ENCODE results near the gene PPP1R37. TPM values are rescaled to one million over a fixed set of nuclear protein-coding genes. Genes with fewer than 3 reads are reported as not detected.
A peak's percentile ranks its signal among the peaks of the same experiment; 100 is the strongest.

PPP1R37 gene
- total RNA-seq, 2 experiments from 2014 or later: 20.9 to 21.2 TPM

- no peak for TF ChIP-seq CTCF (IDR thresholded peaks at IDR 0.05)
- Mint-ChIP-seq H3K9me3 (no peaks in the 10 kb centered on the region), H3K4me3 (no peak overlapping the region), H3K27me3 (no peaks in the 10 kb centered on the region), H3K27ac (no peak overlapping the region), H3K36me3 (ENCODE audit: low read depth) (no peaks in the 10 kb centered on the region), H3K4me1 (ENCODE audit: low read depth) (peaks cover 39% of the 10 kb centered on the region)
- ChIA-PET POLR2A (no interaction called here), CTCF (interaction anchor here (0.9 to 1.0 kb wide), 2 partner anchors 11 to 23 kb away, joined by 3 read pairs; no protein-coding TSS in a partner anchor)
- no peak for ATAC-seq
- DNase-seq: no peak
- intact Hi-C loops (cut with micrococcal nuclease): no loop called here
These were observed 82.8 kb downstream of the PPP1R37 start for GRCh38 chr19:45175515-45176345.

DNA sequence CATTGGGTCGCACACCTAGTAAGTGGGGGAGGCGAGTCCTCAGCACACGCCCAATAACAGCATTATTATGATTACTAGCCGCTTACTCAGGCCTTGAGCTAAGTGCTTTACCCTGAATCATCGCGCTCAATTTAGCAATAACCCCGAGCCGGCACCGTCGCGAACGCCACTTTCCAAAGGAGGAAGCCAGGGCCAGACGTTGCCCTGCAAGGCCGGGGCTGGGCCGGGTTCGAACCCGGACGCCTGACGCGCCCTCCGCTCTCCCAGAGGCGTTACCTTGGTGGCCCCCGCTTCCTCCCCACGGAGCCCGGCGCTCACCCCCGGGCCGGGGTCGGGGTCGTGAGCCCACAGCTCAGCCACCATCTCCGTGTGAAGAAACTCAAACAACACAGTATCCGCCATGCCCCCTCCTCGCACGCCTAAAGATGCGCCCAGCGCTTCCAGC lies 84.9 kb downstream of the PPP1R37 start, which contains the start of gene TRAPPC6A:
Gene TRAPPC6A (minus strand): TSS at position 421 of the 445 bp plus-strand sequence. CDS start 19 bp downstream, at position 402.
- no peak for DNase-seq
- no peak for TF ChIP-seq CTCF (IDR thresholded peaks at IDR 0.05)
- Mint-ChIP-seq H3K4me3 (peak within 1 kb of the TSS; percentile 82), H3K27ac (peak within 1 kb of the TSS; percentile 91), H3K36me3 (ENCODE audit: low read depth) (peaks cover 4% of the 10 kb centered on the region), H3K27me3 (no peaks in the 10 kb centered on the region), H3K9me3 (no peaks in the 10 kb centered on the region), H3K4me1 (ENCODE audit: low read depth) (peaks cover 34% of the 10 kb centered on the region)
- CTCF ChIA-PET: interaction anchor here (0.7 to 2.6 kb wide), 12 partner anchors 8 to 307 kb away, joined by 3 to 10 read pairs (median 4); partner anchors contain the start of genes CLPTM1 and GEMIN7
- ATAC-seq: peak; percentile 1
- POLR2A ChIA-PET: interaction anchor here (0.7 to 1.8 kb wide), 13 partner anchors 8 to 177 kb away, joined by 3 to 10 read pairs (median 3); partner anchors contain the start of gene PPP1R37
- intact Hi-C loops (cut with micrococcal nuclease): no loop called here

GRCh38 chr19:45178262-45179071 lies 85.5 kb downstream of the PPP1R37 start, which contains the start of gene BLOC1S3:
TSS of gene BLOC1S3 (plus strand) at chr19:45178784. CDS start at chr19:45179297, 513 bp downstream.
- Mint-ChIP-seq H3K4me1 (ENCODE audit: low read depth) (peaks cover 32% of the 10 kb centered on the region), H3K36me3 (ENCODE audit: low read depth) (peaks cover 4% of the 10 kb centered on the region), H3K9me3 (no peaks in the 10 kb centered on the region), H3K27me3 (no peaks in the 10 kb centered on the region), H3K4me3 (peak within 1 kb of the TSS; percentile 82), H3K27ac (peak within 1 kb of the TSS; percentile 91)
- peak; percentile 100 for DNase-seq
- no peak for TF ChIP-seq CTCF (IDR thresholded peaks at IDR 0.05)
- peak; percentile 91 for ATAC-seq
- ChIA-PET POLR2A (interaction anchor here (0.6 to 1.8 kb wide), 13 partner anchors 9 to 178 kb away, joined by 3 to 10 read pairs (median 3); partner anchors contain the start of gene PPP1R37), CTCF (interaction anchor here (0.6 to 2.6 kb wide), 17 partner anchors 9 to 685 kb away, joined by 3 to 10 read pairs (median 4); partner anchors contain the start of genes CLPTM1, GEMIN7 and SYMPK)
- intact Hi-C loops (cut with micrococcal nuclease): no loop called here

DNA sequence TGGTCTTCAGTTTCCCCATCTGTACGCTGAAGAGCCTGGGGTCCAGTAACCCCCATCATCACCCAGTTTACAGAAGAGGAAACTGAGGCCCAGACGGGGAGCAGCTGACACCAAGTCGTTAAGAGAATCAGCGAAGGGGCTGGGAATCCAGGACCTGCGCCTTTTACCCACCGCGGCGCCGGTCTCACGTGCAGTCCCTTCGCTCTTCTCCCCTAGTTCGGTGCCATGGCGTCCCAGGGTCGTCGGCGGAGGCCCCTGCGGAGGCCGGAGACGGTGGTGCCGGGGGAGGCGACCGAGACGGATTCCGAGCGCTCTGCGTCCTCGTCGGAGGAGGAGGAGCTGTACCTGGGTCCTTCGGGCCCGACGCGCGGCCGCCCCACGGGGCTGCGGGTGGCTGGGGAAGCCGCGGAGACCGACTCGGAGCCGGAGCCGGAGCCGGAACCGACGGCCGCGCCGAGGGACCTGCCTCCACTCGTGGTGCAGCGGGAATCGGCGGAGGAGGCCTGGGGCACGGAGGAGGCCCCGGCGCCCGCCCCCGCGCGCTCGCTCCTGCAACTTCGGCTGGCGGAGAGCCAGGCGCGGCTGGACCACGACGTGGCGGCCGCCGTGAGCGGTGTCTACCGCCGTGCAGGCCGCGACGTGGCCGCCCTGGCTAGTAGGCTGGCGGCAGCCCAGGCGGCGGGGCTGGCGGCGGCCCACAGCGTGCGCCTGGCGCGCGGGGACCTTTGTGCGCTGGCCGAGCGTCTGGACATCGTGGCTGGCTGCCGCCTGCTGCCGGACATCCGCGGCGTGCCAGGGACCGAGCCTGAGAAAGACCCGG lies 86.3 kb downstream of the PPP1R37 start:
- CTCF ChIA-PET: interaction anchor here (0.6 to 2.6 kb wide), 15 partner anchors 8 to 684 kb away, joined by 3 to 10 read pairs (median 5); partner anchors contain the start of genes GEMIN7 and SYMPK

More for the DNA sequence above, 86.3 kb downstream of the PPP1R37 start:
- peak overlapping the region; percentile 82 for H3K4me3 Mint-ChIP-seq
- no peaks in the 10 kb centered on the region for H3K9me3 Mint-ChIP-seq
- H3K4me1 Mint-ChIP-seq (ENCODE audit: low read depth): peaks cover 24% of the 10 kb centered on the region
- H3K36me3 Mint-ChIP-seq (ENCODE audit: low read depth): peaks cover 4% of the 10 kb centered on the region
- intact Hi-C loops (cut with micrococcal nuclease): no loop called here
- POLR2A ChIA-PET: interaction anchor here (0.6 to 1.8 kb wide), 9 partner anchors 9 to 179 kb away, joined by 3 to 10 read pairs (median 3); partner anchors contain the start of gene PPP1R37
- peak overlapping the region; percentile 91 for H3K27ac Mint-ChIP-seq
- no peaks in the 10 kb centered on the region for H3K27me3 Mint-ChIP-seq
- TF ChIP-seq CTCF (IDR thresholded peaks at IDR 0.05): no peak
- ATAC-seq (no peak), DNase-seq (peak; percentile 64)
